GM21367 (cell line): ENCODE results near the gene PRDM15.

Experiments
- ATAC-seq: cut with Tn5 transposase; IDR thresholded peaks from one replicate; pipeline ENCODE4 v1.9.1; 2021; ENCODE audit not compliant: unreplicated experiment

The PRDM15 gene

DNA sequence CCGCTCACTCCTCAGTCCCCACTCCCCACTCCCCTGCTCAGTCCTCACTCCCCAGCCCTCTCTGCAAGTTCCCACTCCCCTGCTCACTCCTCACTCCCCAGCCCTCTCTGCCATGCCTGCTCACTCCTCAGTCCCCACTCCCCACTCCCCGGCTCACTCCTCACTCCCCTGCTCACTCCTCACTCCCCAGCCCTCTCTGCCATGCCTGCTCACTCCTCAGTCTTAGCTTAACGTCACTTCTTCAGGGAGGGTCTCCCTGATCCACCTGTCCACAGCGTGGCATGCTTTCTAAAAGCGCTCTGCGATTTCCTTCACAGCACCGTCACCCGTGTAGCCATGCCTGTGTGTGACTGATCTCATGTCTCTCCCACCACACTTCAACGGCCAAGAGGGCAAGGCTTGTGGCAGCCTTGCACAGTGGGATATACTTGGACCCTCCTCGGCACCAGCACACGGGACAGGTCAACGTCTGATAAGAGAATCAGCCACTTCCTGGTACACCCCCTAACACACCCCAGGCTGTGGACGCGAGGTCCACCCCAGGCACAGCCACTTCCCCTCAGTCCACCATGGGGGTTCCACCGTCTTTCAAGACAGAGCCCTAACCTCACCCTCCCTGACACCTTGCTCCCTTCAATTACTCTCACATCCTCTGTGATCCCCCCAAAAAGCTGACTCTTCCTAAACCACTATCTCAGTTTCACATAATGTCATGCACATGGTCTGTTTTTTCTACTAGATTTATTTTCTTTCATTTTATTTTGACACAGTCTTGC, 14.0 kb downstream of the PRDM15 start:
- peak; percentile 40 for ATAC-seq

DNA sequence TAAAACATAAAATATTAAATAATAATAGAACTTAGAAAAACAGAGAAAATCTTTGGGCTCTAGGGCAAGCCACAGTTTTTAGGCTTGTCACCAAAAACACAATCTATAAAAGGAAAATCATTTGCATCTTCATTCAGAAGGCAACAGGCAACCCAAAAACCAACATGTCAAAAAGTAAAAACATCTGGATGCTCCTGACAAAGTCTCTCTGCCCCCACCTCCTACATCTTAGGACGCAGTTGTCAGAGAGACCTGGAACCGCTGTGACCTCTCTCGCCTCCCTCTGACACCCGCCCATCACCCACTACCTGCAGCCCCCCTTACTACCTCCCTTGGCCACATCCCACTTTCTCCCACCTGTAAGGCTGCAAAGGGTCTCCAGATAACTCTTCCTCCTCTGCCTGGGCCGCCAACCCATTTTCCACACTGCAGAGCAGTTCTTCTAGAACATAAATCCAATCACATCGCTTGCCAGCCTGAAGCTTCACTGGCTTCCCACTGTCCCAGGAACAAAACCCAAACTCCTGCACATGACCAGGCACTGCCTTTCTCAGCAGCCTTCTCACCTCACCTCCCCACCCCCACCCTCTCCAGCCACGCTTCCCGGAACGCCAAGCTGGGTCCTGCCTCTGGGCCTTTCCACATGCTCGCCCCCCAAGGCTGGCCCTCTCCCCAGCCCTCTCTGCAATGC, 14.7 kb downstream of the PRDM15 start:
- no peak for ATAC-seq

DNA sequence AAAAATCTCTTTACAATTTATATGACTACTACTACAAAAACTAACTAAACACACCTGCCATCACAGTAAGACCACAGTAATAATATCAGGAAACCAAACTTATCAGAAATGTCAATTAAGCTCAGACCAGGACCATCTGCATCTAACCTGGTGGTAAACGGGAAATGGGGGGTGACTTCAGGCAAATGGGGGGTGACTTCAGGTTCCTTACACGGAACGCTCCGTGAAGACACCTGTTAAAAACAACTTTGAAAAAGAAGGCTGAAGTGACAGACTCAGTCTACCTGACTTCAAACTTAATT, 15.8 kb downstream of the PRDM15 start:
- no peak for ATAC-seq

DNA sequence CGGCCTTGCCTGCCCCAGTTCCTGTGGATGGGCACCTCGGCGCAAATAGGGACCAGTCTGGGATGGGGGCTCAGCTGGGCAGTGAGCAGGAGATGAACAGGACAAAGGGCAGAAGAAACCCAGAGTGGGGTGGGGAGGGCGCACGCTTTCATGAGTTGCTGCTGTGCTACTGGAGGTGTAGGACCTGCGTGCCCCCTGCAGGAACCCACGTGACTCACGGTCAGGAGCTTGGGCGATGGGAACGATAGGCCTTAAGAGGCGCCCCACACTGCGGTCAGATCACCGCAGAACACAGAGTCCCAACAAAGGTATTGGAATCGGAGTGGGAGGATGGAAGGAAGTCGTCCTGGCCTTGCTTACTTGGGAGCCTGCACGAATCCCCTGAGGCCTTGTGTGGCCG, 17.2 kb downstream of the PRDM15 start:
- no peak for ATAC-seq

DNA sequence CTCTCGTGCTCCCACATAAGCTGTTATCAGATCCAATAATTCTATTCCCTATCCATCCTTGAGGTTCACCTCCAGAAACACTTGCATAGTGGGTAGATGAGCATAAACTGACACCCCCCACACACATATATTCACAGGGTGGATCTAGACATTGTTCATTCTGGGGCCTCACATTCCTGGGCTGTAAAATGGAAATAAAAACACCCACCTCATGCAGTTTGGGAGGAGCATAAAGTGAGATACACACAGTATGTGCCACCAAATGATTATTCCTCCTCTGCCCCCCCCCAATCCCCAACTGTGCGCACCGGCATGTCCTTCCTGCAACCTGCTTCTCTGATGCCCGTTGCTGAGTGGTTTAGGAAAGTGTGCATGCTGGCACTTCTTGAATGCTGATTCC, 17.9 kb downstream of the PRDM15 start:
- no peak for ATAC-seq

DNA sequence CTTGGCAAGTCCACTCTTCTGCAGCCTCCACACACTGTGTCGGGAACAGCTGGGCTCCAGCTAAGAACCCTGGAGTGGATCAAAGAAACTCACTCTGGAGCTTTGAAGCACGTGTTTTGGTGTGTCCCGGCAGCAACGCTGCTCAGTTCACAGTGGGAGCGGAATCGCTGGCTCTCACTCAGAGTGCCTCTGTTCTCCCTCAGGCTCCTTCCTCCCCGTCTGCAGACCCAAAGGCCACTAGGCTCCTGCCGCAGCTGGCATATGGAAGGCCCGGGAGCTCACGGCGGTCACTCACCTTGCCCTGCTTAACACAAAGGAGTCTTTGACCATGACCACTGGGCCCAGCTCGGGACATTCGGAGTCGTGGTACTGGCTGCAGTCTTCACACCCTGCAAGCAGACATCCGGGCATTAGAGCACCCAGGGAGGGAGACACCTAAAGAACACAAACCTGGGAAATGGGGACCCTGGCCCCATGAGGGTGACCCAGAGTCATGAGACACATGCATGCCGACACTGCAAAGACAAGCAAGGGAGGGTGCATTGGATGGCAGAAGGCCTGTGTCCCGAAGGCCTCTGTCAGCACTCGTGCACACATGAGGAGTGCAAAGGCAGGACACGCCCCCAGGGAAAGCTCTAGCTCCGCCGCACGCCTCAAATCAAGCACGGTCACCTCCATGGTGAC, 19.7 kb downstream of the PRDM15 start:
- ATAC-seq: no peak

DNA sequence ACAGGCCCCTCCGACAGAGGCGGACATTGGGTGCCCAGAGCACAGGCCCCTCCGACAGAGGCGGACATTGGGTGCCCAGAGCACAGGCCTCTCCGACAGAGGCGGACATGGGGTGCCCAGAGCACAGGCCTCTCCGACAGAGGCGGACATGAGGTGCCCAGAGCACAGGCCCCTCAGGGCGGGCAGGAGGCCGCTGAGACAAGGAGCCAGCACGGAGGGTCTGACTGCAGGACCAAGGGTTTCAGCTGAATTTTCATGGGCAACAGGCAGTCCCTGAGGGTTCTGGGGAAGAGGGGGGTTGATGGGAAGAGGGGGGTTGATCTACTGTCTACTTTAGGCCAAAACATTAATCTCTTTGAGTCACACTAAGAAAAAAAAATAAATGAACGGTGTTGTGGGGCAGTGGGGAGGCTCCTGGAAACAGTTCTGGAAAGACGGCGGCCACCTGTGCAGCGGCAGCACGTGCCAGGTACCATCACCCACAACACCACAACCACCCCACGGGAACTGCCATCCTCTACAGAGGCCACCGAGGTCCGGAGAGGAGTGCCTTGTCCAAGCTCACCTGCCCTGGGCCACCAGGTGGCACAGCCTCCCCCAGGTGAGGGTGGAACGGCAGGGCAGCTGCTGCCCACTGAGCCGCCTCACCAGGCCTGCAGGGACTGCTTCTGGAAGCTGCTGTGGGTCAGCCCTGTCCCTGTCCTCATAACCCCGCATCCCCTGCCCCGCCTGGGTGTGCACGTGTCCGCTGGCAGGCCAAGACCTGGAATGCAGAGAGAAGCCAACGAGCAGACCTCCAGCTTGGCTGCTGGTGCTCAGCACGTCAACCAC, 20.5 kb downstream of the PRDM15 start:
- no peak for ATAC-seq

DNA sequence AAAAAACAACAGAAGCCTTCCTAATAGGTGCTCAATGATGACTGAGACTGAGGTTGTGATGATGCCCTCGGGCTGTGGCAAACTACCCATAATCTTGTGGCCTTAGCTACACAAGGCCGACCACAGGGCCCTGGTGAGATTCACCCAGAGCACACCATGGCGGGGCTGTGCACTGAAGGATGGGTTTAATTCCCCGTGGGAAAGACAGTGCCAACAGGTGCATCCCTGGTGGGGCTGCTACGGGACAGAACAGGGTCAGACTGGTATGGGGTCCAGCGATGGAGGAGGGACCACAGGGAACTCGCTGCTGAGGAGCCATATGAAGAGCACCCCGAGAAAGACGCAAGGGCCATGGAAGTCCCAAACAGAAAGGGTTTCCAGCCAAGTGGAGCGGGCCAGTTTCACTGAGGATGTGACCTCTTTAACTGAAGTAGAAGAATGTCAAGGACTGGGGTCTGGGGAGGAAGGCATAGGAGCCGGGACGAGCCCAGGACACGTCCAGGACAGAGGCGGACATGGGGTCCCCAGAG, 21.3 kb downstream of the PRDM15 start:
- no peak for ATAC-seq

DNA sequence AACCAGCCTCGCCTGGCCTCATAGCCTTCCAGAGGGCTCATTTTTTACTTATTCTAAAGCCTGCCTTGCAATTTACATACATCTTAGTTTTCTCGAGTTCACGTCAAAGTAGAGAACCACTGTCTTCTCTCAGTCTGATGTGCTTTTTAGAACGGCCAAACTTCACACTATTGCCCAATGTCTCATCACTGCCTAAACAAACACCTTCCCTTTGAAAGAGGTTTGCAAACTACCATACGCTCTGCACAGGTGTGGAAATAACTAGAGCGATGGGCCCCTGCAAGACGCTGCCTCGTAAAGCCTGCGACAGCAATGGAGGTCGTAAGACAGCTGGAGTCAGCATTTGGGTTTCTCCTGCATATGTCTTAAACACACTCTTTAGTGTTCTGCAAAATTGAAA, 22.6 kb downstream of the PRDM15 start:
- ATAC-seq: no peak

DNA sequence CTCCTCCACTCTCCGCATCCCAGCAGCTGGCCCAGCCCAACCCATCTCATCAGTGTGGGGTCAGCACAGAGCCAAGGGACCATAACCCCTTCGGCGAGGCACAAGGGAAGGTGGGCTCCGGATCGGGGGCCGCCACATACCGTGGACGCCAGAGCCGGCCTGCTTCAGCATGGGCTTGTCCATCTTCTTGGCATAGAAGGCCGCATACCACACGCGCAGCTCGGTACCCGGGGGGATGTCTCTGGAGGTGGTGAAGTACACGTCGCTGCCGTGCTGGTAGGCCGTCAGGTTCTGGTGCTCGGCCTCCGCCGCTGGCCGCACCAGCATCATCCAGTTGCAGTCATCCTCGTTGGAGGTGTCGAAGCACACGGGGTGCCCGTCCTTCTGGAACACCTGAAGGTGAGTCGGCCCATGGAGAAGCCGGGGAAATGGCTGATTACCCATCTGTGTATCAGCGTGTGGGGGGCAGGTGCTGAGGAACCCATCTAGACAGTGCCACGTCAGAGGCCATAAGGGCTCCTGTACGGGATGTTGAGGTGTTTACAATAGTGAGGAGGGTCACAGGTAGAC, 24.6 kb downstream of the PRDM15 start:
- ATAC-seq: no peak

DNA sequence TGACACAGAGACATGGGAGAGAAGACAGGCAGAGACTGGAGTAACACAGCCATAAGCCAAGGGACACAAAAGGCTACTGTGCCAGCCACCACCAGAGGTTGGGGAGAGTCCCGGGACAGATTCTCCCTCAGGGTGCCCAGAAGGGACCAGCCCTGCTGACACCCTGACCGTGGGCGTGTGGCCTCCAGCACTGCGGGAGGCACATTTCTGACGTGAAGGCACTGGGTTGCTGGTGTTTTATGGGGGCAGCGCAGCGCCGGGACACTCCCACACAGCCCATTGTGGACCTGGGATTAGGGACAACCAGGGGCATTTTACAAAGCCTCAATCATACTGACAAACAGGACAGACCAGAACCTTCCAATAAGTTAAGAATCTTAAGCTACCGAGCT, 26.2 kb downstream of the PRDM15 start:
- ATAC-seq: no peak

DNA sequence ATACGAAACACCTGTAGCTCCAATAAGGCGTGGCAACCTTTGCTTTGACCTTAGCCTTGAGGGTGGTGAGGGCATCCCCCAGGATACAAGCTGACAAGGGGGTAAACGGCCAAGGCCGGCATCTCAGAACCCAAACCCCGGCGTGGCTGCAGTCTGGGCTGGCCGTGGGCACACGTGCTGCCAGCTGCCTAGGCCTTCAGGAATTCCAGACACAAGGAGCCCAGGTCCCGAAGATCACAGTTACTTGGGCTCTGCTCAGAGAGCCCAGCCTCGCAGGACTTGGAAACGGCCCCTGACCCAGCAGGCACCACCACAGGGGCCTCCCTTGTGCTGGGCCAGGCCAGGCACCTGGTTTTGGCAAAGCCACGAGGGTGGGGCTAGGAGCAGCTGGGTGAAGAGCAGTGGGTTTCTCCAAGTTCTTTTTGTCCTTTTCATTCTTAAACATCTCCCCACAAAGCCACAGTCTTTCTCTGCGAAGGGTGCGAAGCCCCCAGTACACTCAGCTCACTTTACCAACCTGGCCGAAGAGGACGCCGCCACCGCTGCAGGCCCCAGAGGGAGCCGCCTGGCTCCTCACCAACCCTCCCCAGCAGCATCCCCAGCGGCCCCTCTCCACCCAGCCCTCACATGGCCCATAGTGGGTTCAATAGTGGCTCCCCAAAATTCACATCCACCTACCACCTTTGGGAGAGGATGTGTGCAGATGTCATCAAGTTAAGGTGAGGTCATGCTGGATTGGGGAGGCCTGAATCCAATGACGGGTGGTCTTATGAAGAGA, 26.8 kb downstream of the PRDM15 start:
- no peak for ATAC-seq

DNA sequence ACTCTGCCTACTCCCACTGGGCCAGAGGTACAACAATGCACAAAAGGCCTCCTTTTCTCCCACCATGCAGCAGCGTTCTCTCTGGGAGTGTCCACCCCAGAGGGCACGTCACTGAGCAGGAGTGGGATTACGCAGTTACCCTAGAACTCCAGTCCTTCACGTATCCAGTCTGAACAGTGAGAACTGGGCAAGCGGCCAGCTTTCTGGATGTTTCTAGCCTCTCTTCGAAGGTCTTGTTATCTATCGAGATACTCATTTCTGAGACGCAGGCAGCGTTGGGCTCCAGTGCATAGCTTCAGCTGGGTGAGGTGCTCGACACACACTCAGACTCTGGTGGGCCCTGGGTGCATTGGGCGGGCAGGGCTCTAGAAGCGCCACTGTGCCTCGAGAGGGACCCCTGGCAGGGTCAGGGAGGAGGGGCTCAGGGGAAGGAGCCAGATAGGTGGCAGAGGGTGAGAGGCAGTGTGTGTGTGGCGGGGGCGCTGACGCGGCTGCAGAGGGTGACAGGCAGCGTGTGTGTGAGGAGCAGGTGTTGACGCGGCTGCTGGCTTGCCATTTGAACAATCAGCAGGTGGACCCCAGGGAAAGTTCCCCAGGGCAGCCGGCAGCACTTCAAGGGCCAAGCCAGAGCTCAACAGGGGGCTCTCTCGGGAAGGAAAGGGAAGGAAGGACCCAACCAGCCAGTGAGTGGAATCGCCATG, 27.9 kb downstream of the PRDM15 start:
- ATAC-seq: no peak

DNA sequence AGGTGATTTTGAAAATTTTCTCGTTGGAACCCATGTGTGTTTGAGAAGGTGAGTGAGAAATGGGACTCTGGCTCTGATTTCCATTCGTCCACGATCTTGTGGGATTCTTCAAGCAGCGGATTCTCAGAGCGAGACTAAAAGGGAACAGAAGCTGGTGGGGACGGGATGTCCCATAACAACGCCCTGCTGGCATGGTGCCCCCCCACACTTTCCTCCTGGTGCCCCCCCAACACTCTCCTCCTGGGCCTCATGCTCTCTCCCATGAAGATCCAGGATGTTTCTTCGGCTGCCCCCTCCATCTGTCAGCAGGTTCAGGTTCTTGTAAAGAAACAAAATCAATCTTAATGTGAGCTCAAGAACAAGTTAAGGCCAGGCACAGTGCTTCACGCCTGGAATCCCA, 29.1 kb downstream of the PRDM15 start:
- ATAC-seq: no peak

DNA sequence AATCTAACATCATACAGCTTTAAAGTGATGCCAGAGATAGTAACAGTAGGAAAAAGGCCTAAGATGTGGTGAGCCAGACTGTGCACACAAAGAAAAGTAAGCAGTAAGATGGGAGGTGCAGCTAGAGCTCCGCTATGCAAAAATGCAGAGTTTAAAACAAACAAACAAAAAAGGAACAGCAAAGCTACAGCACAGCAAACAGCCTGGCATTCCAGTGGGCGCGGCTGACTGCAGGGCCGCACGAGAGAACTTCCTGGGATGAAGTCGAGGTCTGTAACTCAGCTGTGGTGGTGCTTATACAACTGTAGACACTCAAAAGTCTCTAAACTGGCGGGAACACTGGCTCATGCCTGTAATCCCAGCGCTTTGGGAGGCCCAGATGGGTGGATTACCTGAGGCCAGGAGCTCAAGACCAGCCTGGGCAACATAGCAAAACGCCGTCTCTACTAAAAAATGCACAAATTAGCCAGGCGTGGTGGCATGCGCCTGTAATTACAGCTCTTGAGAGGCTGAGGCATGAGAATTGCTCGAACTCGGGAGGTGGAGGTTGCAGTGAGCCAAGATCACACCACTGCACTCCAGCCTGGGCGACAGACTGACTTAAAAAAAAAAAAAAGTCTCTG, 30.1 kb downstream of the PRDM15 start:
- no peak for ATAC-seq

DNA sequence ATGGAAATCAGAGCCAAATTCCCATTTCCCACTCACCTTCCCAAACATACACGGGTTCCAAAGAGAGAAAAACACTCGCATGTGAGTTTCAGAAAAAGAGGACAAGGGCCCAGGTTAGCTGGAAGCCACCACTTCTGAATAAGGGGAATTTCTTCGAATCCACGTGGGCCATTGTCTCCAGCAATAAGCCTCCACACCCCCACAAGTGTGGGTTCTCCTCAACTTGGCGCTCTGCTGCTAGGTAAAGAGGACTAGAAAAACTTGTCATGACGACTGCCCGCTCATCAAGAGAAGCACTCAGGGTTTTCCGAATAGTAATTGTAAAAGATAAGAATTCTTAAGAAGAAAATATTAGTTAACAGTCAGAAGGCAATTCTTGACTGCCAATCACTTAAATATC, 30.6 kb downstream of the PRDM15 start:
- ATAC-seq: no peak

DNA sequence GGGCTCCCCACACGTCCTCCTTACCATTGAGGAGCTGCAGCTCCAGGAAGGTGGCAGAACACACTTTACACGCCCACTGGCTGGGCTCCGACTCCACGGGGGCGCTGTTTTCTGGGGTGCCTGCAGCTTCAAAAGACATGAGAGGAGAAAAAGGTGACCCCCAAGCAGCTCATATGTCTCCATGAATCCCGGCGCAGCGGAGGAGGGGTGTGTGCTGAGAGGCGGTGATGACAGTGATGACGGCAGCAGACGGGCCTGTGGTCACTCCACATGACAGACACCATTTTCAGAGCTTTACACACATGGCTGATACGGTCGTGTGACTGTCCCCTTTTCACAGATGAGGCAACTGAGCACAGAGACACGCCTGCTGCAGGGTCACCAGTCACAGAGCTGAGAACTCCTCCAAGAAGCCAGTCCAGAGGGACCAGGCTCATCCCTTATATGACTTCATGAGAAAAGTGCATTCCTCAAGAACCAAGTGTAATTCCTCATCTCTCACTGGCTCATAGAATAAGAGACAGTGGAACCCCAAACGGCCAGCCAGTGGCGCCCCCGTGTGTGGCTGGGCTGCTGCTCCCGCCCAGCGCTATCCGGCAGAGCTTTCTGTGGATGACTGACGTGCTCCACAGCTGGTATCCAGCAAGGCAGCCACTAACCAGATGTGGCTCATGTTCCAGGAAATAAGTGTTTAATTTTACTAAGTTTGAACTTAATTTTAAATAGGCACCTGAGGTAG, 31.9 kb downstream of the PRDM15 start:
- ATAC-seq: no peak

DNA sequence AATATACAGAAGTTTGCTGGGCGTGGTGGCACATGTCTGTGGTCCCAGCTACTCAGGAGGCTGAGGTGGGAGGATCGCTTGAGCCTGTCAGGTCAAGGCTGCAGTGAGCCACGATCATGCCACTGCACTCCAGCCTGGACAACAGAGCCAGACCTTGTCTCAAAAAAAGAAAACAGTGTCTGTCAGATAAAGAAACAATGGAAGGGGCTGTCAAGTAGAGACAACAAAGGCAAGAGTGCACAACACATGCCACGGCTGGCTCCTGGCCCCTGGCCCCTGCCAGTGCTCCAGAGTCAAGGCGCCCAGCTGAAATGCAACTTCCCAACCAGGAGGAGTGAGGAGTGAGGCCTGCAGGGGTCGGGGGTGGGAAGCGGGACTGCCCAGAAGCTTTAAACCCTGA, 32.6 kb downstream of the PRDM15 start:
- no peak for ATAC-seq

DNA sequence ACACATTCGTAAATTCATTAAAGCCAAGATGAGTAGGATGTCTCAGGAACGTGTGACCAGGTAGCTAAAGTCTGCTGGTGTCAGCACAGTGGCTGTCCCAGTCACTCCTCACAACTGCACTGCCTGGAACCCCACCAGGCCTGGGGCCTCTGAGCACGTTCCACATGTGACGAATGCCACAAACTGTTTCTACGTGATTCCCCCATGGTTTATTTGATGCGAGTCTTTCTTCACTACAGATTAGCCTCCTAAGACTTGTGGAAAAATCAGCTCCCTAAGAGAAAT, 33.2 kb downstream of the PRDM15 start:
- no peak for ATAC-seq
